Activated CD4-positive, CD25-positive, alpha-beta regulatory T cell (primary cell): Measurements from ENCODE around the gene CALML5.

Experiments used
- DNase-seq, 4 experiments: peaks; one replicate each; lab custom pipeline; 2025; lab: John Stamatoyannopoulos, UW

Gene CALML5

DNA sequence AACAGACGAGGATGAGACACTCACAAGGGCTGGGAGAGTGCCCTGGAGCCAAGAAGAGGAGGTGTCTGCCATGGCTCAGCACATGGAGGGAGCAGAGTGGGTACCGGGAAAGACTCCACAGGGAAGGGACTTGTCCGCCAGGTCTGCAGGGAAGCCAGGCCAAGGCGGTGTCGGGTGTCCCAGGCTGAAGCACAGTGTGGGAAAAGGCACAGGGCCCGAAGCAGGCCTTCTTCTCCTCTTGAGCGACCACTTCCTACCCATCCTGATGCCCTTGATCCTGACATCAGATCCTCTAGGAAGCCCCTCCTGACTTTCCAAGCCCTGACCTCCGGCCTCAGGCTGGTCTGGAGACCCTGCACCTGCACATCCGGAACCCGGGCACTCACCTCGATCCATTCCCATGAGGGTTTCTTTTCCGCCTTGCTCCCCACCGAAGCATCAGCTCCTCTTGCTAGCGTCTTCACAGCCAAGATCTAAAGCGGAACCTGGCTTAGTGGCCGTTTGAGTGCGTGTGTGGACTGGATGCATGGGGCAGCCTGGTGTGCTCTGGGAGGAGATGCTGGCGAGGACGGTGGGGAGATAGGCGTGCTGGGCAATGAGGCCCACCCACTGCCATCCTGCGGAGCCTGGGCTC, 33.8 kb upstream of the CALML5 start:
- no peak for DNase-seq

GRCh38 chr10:5532618-5533097, 33.3 kb upstream of the CALML5 start:
- no peak for DNase-seq

GRCh38 chr10:5532307-5532605, 32.9 kb upstream of the CALML5 start:
- no peak for DNase-seq

GRCh38 chr10:5531558-5532306, 32.4 kb upstream of the CALML5 start:
- no peak for DNase-seq

GRCh38 chr10:5530846-5531557, 31.6 kb upstream of the CALML5 start:
- DNase-seq: no peak

DNA sequence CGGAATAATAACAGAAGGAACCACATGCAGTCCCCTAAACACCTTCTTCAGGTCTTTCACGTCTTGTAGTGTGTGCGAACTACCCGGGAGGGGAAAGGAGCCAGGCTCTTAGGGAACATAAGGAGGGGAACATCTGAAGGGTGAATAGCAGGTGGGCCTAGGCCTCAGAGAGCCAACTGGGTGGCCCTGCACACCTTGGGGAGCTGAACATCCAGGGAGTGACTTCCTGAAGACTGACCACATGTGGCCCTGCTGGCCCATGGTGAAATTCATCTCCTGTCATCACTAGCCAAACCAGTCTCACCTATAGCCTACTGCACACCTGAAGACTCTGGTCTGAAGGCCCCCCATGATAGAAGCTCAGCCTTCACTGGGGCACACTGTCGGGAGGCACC, 31.0 kb upstream of the CALML5 start:
- no peak for DNase-seq

DNA sequence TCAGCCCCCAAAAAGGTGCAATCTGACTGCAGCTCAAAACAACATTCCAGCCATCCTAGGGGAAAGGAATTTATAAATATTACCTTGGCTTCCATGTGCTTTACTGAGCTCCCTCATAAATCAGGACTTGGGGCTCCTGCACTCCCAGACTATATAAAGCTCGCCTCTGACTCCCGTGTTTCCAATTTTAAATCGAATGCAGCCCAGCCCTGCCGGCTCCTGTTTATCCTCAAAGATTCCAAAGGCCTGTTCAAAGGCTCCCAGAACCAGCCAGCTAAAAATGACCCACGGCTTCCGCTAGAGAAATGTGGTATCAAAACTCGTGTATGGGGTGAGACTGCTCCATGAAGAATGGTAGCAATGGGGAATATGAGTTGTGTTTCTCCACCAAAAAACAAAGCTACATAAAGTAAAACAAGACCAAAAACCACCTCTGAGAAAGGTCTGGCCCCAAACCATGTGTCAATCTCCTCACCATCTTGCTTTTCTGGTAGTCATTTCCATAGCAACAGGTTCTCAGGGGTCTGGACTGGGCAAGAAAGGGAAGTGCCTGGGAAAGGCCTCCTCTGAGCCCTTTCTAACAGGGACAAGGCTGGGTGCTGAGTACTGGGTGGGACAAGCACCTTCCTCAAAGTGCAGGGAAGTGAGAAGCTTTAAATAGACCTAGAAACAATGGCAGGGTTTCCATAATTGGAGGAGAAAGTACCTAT, 30.5 kb upstream of the CALML5 start:
- no peak for DNase-seq

DNA sequence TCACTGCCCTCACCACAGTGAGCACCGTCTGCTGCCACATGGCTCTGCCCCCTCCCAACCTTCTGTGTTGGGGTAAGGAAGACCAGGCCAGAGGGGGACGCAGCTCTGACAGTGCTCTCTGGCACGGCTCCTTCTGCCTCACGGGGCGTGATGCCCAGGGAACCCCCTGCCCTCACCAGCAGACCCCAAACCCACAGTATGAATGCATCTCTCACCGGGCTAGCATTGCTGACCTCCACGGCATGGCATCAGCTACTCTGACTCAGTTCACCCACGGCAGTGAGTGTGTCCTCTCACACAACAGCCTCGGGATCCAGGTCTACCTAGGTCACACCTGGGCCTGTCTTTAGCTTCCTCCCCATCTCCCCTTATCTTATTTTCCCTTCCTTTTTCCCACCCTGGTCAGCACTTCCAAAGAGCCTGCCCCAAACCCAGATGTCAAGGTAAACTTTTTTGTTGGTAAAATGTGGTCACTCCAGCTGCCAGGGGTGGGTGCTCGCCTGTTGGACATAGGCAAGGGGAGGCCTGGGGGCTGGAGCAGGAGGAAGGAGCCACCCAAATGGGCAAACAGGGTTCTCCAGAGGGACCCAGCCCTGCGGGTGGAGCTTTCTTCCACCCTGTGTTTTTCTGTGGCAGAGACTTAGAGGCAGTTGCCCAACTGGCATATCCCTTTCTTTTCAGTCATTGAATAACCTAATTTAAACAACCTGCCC, 29.8 kb upstream of the CALML5 start:
- DNase-seq: no peak

DNA sequence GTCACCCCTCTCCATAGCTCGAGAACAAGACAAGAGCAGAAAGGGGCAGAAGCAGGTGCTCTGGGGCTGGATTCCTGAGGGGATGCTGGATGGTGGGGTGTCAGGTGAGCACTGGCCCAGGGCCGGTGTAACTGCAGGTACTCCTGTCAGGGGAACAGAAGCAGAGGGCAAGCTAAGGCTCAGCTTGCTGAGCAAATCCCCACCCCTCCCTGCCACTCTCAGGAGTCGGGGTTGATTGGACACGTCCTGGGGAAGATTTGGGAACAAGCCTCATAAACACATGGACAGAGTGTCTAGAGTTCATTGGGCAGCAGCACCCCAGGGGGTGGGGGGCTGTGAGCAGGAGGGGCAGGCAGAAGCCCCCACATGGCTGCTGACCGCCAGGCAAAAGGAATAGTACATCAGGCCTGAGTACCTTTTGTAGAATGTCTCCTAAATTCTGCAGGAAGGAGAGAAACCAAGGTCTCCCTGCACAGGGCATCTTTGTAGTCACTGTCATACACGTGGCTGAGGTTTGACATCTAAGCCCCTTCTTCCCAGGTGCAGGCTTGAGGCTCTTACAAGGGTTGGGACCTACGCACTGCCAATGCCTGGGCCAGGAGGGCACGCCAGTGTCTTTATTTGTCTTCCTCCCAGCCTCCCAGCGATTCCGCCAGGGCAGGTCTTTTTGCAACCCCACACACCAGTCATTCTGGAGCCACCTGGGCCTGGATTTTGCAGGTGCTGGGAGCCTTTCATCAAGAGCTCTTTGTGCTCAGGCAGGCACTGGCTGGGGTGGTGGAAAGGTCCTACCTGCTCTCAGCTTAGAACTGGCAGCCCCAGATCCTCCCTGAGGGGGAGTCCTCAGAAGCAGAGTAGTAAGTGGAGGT, 28.2 kb upstream of the CALML5 start:
- no peak for DNase-seq

DNA sequence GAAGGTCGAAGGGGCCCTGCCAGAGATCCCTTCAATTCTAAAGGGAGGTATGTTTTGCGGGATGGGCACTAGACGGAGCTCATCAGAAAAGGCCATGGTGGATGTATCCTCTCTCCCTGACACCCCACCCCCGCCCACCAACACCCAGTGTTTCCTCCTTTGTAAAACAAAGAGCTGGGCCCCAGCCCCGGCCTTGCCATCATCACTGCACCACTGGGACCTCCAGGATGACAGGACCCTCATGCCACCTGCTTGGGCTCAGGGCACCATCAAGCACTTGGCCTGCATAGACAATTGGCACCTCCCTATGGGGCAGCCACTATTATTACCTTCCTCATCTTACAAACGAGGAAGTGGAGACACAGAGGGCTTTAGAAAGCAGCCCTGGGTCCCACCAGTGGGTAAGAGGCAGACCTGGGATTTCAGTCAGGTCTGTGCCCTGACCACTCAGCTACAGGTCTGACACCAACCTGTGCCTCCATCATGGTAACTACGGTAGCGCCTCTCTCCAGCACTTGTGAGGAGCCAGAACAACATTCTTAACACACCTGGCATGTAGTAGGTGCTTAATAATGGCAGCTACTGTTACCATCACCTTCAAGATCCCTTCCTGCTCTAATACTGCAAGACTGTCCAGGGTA, 27.4 kb upstream of the CALML5 start:
- no peak for DNase-seq

DNA sequence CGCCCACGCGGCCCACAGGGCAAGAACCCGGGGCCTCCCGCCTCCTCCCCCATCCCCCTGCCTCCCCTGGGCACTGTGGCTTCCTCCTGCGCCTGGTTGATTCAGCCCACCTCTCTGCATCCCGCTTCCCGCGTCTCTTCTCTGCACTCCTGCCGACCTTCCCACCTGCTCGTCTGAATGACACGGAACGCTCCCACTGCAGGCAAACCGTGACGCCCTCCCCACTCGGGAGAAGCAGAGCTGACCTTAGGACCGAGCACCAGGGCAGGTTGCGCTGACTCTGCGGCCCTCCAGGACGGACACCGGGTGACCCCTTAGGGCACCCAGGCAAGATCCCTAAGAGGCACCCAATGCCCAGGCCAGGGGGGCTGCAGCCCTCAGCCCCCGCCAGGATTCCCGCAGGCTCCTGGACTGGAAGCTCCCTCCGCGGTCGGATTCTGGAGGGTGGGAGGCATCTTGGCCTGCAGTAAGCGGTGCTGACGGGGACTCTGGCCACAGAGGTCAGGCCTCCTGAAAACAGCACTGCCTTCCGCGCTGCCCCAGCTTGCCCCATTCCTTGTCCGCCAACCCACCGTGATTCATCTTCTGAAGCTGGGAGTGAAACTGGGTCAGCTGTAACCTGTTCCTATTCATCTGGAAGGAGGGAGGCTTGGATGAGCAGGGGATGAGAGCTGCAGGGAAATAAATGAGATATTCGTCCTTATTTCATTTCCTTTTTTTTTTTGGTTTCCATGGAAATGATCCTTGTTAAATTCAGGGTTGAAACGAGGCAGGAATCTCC, 26.4 kb upstream of the CALML5 start:
- DNase-seq: no peak

GRCh38 chr10:5524641-5525560, 25.5 kb upstream of the CALML5 start, which contains the start of gene CALML3:
CALML3 (plus strand) TSS chr10:5524961; CDS start chr10:5525086, 125 bp downstream.
- no peak for DNase-seq

DNA sequence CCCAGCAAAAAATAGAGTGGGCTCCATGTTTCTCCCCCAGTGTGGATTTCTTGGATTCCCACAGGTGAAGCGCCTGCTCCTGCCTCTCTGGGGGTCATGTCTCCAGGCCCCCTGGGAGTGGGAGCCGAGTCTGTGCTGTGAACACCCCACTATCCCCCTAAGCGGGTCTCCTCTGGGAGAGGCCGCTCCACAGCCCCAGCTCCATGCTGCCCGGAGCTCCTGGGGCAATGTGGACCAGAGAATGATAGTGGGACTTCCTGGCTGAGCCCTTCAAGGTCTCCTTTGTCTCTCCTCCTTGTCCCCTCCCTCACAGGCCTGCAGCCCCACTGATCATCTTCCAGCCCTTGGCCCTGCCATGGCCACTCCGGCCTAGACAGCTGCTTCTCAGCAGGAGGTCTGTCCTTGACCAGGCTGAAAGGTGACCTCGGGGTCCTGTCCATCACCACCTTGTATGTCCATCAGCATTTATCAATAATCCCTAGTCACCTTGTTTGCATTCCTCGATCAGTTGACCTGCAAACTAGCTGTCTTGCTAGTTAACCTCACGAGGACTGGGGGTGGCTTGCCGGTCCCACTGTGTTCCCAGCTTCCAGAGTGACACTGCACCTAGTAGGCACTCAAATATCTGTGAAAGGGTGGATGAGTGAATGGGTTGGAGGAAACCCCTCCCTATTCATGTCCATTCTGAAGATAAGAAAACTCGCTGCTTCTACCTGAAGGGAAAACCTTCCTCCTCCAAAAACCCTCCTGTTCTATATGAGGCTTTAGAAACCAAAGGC, 24.6 kb upstream of the CALML5 start:
- no peak for DNase-seq

DNA sequence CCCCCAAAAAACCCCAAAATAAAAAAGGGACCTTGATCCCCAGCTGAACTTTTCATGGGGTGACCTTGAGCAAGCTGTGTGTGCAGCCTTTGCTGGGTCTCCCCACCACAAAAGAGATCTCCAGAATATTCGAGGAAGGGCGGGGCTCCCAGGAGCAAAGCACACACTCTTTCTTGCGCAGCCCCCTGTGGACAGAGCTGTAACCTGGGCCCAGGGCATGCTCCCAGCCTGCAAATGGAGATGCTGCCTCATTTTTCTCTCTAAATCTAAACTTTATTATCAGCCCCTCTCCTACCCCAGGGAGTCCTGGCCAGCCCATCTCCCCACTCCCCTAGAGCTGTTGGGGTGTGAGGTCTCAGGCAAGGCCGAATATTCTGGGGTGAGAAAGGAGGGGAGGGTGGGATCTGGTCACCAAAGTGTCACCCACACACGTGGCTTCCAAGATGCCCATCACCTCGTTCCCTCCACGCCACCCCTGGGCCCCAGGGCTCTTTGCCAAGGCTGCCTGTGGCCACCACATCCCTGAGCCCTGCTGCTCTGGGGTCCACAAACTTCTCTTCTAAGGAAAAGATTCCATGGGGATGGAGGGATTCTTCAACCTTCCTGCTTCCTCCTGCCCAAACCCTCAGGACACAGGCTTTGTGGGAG, 23.7 kb upstream of the CALML5 start:
- DNase-seq: no peak

DNA sequence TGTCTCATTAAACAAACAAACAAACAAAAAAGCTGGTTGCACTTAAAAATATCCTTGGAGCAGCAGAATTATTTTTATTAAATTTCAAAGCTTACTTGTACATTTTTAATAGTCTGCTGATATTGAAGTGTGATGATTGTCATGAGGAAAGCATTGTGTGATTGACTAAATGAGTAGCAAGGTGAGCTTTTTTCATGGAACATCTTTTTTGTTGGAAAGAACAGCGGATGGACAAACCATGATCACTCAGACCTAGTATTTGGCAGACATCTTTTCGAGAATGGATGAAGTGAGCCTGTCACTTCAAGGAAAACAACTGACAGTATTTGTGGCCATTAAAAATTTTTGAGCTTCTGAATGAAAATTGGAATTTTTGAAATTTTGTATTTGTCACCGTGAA, 19.7 kb upstream of the CALML5 start:
- no peak for DNase-seq

DNA sequence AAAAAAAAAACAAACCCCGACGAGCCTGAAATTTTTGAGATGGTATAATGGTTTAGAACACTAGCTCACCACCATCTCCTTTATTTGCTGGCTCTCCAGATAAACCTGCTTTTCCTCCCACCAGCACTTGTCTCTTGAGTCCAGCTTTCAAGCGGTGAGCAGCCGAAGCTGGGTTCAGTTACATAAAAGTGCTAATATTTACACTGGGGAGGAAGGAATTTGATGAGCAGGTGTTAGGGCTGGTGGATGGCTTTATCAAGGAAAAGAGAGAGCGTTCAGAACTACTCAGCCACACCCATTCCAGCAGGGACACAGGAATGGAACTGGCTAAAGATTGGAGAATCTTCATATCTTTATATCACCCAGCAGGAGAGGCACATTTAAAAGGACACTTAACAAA, 18.8 kb upstream of the CALML5 start:
- DNase-seq: no peak

- DNase-seq: no peak
Observed at GRCh38 chr10:5517546-5517945, 18.2 kb upstream of the CALML5 start.
